Small intestine (tissue), 7 donors: Measurements from ENCODE around the gene RAPGEF6. TPM values are rescaled to one million over a fixed set of nuclear protein-coding genes. Genes with fewer than 3 reads are reported as not detected.
A peak's percentile ranks its signal among the peaks of the same experiment; 100 is the strongest.

ENCODE experiments used
- DNase-seq, 2 donors: peaks; one replicate each; pipeline versions ENCODE4 v3.0.0 to v3.0.0-alpha.2; 2013
- FAIRE-seq: peaks from 2 replicates; lab custom pipeline; 2012; peaks lifted over from hg19 to GRCh38; lab: Jason Lieb, UNC
- H3K27ac ChIP-seq, 3 donors: one replicate each; pipeline ENCODE4 v1.5.1; 2013; ENCODE audit warnings: low read length in 2 of 3, mild to moderate bottlenecking in 2 of 3, control low read depth in 1 of 3, inconsistent platforms in 1 of 3, low read depth in 1 of 3, moderate library complexity in 1 of 3
- H3K27me3 ChIP-seq, 3 donors: one replicate each; pipeline ENCODE4 v1.6.1; 2013; ENCODE audit warnings: low read length in 3 of 3, inconsistent platforms in 1 of 3; ENCODE audit not compliant: control insufficient read depth in 3 of 3, insufficient read depth in 3 of 3
- H3K36me3 ChIP-seq, 3 donors: one replicate each; pipeline ENCODE4 v1.6.1; 2013; ENCODE audit warnings: low read length in 3 of 3, inconsistent platforms in 1 of 3, low read depth in 1 of 3, mild to moderate bottlenecking in 1 of 3, moderate library complexity in 1 of 3; ENCODE audit not compliant: control insufficient read depth in 3 of 3, insufficient read depth in 2 of 3
- H3K4me1 ChIP-seq, 3 donors: one replicate each; pipeline ENCODE4 v1.6.1; 2013; ENCODE audit warnings: low read length in 2 of 3, inconsistent platforms in 1 of 3, low read depth in 1 of 3, mild to moderate bottlenecking in 1 of 3, moderate library complexity in 1 of 3; ENCODE audit not compliant: control insufficient read depth in 3 of 3, insufficient read depth in 2 of 3
- H3K4me3 ChIP-seq, 3 donors: one replicate each; pipeline ENCODE4 v1.5.1; 2013; ENCODE audit warnings: low read length in 3 of 3, control low read depth in 1 of 3, inconsistent platforms in 1 of 3, low read depth in 1 of 3, mild to moderate bottlenecking in 1 of 3, moderate library complexity in 1 of 3
- H3K9me3 ChIP-seq, 2 donors: one replicate each; pipeline ENCODE4 v1.6.1; 2013; ENCODE audit warnings: low read depth in 1 of 2, low read length in 1 of 2; ENCODE audit not compliant: control insufficient read depth in 2 of 2, insufficient read depth in 1 of 2
- WGBS, 3 donors: extraction: QIAGEN DNeasy Blood & Tissue Kit; methylation state at CpG; one replicate each; pipeline ENCODE4 v1.1.7; 2013; 5-methylcytosine and 5-hydroxymethylcytosine counted together
- polyA plus RNA-seq, 4 donors: library from polyadenylated mRNA; stranded (reverse) in 3 of 4; unstranded in 1 of 4; fragments of 200-250 nt in 3 of 4; fragments of 120-200 nt in 1 of 4; gene quantifications; one replicate each; pipeline versions ENCODE4 v1.2.1 to v1.2.3, GENCODE V29; 2013
- donor health status: healthy with polysubstance abuse.
- donor health status: control.
- donor health status: control.
- donor health status: Bipolar disorder and iron deficiency.
- donor health status: healthy.

The RAPGEF6 gene
- polyA plus RNA-seq, 4 donors, result 1.1 to 10.4 (median 2.3) TPM

DNA sequence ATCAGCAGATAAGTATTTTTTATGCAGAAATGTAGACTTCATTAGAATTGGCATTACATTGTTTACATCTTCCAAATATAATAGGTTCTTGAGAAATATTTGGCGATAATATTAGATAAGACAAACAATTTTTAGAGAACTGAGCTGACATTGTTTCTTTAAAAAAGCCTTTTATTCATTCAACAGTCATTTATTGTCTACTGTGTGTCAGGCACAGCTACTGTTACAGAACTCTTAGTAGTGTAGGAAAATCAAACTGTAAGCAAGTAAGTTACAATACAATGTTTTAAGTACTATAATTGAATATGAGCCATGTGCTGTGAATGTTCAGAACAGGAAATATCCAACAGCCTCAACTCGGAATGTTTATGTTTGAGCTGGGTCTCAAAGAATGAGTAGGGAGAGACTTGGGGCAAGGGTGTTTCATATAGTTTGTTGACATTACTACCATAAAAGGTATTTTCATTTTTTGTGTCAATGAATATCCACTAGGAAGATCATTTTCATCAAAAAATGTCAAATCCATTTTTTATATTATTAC lies 257.2 kb downstream of the RAPGEF6 start:
- Histone ChIP-seq H3K36me3 (peaks cover 0 to 2% (median 0%) of the 10 kb centered on the region in 3 donors), H3K9me3 (no peaks in the 10 kb centered on the region), H3K4me1 (peaks cover 0 to 14% (median 6%) of the 10 kb centered on the region in 3 donors), H3K27ac (peak overlapping the region in 1 of 3 donors; percentile 39), H3K4me3 (no peak overlapping the region), H3K27me3 (no peaks in the 10 kb centered on the region)
- FAIRE-seq, result no peak
- WGBS, 3 donors, result 51 to 62% (median 59%) methylated on average over 2 of the region's 2 CpGs
- DNase-seq, result no peak

DNA sequence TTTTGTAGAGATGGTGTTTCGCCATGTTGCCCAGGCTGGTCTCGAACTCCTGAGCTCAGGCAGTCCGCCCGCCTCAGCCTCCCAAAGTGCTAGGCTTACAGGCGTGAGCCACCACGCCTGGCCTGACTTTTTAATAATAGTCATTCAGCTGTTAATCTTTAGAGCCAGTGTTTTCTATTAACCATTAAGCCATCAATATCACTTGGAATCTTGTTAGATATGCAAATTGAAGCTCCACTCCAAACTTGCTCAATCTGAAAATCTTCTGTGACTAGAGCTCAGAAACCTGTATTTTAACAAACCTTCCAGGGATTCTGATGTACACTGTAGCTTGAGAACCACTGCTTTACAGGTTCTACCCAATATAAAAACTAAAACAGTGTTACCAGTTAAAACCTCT lies 257.7 kb downstream of the RAPGEF6 start:
- peaks cover 0 to 2% (median 0%) of the 10 kb centered on the region in 3 donors for H3K36me3 ChIP-seq
- no peak for FAIRE-seq
- no peak overlapping the region for H3K27ac ChIP-seq
- H3K9me3 ChIP-seq, result no peaks in the 10 kb centered on the region
- H3K4me1 ChIP-seq, result peaks cover 0 to 11% (median 6%) of the 10 kb centered on the region in 3 donors
- no peaks in the 10 kb centered on the region for H3K27me3 ChIP-seq
- no peak for DNase-seq
- no peak overlapping the region for H3K4me3 ChIP-seq
- 75 to 90% (median 87%) methylated on average over 6 of the region's 6 CpGs for WGBS, 3 donors

DNA sequence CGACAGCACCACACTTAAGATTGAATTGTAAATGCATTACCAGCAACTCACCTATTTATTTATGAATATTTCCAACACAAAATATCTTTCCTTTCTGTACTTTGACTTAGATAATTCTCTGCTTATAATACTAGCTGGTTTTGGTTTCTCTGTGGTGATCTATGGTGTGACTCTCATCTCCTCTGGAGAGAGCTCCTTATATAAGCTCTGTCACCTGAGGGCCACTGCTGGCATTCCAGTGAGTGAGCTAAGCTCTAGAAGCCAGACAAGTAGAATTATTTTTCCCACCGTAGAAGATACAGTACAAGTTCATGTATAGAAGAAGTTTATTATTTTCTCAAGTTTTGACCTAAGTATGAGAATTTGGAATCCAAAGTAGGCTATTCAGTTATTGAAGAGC lies 259.7 kb downstream of the RAPGEF6 start:
- Histone ChIP-seq H3K4me1 (peaks cover 0 to 9% (median 6%) of the 10 kb centered on the region in 3 donors), H3K36me3 (peaks cover 0 to 2% (median 0%) of the 10 kb centered on the region in 3 donors), H3K27me3 (no peaks in the 10 kb centered on the region), H3K9me3 (no peaks in the 10 kb centered on the region), H3K4me3 (no peak overlapping the region), H3K27ac (no peak overlapping the region)
- DNase-seq (no peak), FAIRE-seq (no peak)
- WGBS, 3 donors, result 73 to 84% (median 80%) methylated on average over 2 of the region's 2 CpGs

Other genes with a start within 250 kb of the RAPGEF6 start
- 10 to 100 TPM in 1 of 4 donors, 1 to 10 TPM in 3; 4.7 to 21.9 (median 5.7) TPM for gene FNIP1, start 161.8 kb upstream of the RAPGEF6 start, polyA plus RNA-seq